GM18519 (cell line): Measurements from ENCODE around the gene TELO2.

ENCODE experiments used
- ATAC-seq: cut with Tn5 transposase; IDR thresholded peaks from one replicate; pipeline ENCODE4 v1.9.1; 2021; ENCODE audit warnings: mild to moderate bottlenecking, moderate library complexity; ENCODE audit not compliant: unreplicated experiment, low FRiP score

TELO2 gene

GRCh38 chr16:1550069-1550468 is 56.9 kb downstream of the TELO2 start:
- no peak for ATAC-seq

GRCh38 chr16:1550696-1551095 is 57.5 kb downstream of the TELO2 start:
- ATAC-seq = no peak

GRCh38 chr16:1551166-1551565 is 58.0 kb downstream of the TELO2 start:
- no peak for ATAC-seq

DNA sequence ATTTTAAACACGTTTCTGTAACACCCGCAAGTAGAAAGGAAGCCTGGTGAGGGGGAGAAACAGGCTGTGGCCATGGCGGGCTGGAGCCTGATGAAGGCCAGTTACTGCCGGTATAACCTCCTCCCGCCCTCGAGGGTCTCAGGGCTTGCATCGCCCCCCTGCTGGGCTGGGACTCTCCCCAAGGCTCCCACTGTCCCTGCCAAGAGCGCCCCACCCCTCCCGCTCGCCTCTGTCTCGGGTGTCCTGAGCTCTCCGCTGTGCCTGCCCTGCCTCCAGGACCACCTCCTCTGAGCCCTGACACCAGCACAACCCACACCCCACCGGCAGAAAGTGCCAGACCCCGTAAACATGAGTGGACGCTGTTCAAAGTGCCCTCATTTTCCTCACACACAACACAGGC is 59.0 kb downstream of the TELO2 start:
- no peak for ATAC-seq

DNA sequence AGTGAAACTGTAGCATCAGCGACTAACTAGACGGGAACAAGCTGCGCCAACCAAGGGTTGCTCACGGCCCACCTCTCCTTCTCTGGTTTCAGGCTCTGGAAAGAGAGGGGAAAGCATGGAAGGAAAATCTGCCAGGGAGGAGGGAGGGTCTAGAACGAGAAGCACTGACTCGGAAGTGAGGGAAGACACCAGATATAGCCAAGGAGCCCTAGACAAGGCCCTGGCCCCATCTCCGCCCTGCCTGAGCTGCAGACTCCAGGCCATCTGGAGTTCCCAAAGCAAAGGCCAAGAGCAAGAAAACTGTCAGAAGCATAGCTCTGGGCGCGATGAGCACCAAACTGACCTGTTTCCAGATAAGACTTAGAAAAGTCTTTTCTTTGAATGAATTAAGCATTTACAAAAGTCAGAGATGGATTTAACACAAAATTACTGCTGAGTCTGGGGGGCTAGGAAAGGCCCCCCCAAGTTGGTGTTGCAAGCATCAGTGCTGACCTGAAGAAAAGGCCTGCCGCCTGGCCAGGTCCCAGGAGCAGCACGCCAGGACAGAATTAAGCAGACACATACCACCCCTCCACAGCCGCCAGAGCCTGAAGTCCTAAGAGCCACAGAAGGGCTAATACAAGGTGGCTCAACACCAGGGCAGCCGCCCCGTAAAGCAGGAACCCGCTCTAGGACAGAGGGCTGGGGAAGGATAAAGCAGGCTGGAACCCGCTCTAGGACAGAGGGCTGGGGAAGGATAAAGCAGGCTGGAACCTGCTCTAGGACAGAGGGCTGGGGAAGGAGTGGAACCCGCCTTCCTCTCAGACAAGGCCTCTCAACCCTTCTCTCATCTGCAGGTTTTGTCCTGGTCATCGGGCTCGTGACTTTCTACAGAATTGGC is 61.0 kb downstream of the TELO2 start:
- no peak for ATAC-seq

- ATAC-seq = no peak
Observed at GRCh38 chr16:1554826-1555445, 61.8 kb downstream of the TELO2 start.

DNA sequence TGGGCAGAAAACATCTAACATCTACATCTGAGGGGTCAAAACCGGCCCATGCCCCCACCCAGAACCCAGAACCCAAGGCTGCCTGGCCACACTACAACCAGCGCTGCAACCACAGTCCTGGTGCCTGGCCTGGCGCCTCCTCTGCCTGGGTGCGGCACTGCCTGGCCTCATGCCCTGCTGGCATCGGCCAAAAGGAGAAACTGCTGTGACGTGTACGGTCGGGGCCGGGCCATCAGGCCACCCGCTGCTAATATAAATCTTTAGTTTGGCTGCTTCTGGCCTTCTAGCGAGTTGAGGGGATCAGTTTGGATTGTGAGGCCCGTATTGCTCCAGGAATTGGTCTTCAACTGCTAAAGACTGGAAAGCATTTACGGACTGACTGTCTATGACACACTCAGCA is 63.1 kb downstream of the TELO2 start:
- ATAC-seq = no peak

GRCh38 chr16:1557074-1557473 is 63.9 kb downstream of the TELO2 start:
- no peak for ATAC-seq

DNA sequence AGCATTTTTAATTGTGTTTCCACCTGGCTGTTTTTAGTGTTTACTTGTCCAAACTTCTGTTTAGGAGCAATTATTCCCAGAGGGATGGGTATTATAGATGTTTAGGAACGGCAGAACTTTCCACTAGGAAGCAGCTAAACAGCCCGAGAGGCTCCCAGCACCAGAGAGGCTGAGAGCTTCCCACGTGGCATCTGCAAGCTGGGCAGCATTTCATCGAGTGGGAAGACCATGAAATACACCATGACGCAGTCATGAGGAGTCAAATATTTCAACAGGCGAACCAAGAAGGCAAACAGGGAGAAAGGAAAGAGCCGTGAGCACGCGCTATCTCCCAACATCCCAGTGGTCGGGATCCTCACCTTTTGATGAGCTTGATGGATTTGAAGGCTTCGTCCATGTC is 64.4 kb downstream of the TELO2 start:
- ATAC-seq = no peak

- no peak for ATAC-seq
Observed at GRCh38 chr16:1559446-1559975, 66.4 kb downstream of the TELO2 start.
